Activated CD4-positive, alpha-beta T cell treated with anti-CD3 and anti-CD28 coated beads, Interleukin-2, amount 10 ng/mL, durations not matched to agents 24 days and 14 days (primary cell): ENCODE measurements around the gene LPAR1. TPM values are rescaled to one million over a fixed set of nuclear protein-coding genes. Genes with fewer than 3 reads are reported as not detected.

Source experiments
- DNase-seq: peaks from one replicate; pipeline ENCODE4 v3.0.0; 2022
- H3K27ac Mint-ChIP-seq: one replicate; pipeline ENCODE4 v1.8.0; 2022; ENCODE audit warnings: mild to moderate bottlenecking, mixed read lengths
- H3K27me3 Mint-ChIP-seq: one replicate; pipeline ENCODE4 v1.8.0; 2022; ENCODE audit warnings: mixed read lengths
- H3K36me3 Mint-ChIP-seq: one replicate; pipeline ENCODE4 v1.8.0; 2022; ENCODE audit warnings: low read depth, mild to moderate bottlenecking, mixed read lengths
- H3K4me1 Mint-ChIP-seq: one replicate; pipeline ENCODE4 v1.8.0; 2021; ENCODE audit warnings: mixed read lengths
- H3K4me3 Mint-ChIP-seq: one replicate; pipeline ENCODE4 v1.8.0; 2022; ENCODE audit warnings: mild to moderate bottlenecking, moderate library complexity, mixed read lengths
- H3K9me3 Mint-ChIP-seq: one replicate; pipeline ENCODE4 v1.8.0; 2021; ENCODE audit warnings: mixed read lengths
- intact Hi-C: fragments of 100-400 bp; cut with micrococcal nuclease; formaldehyde crosslinking; loops from one replicate; pipeline ENCODE4 v1.15.1; 2023
- total RNA-seq: library from RNA; stranded (reverse); gene quantifications from 2 replicates; pipeline ENCODE4 v1.2.3, GENCODE V29; 2022

Gene LPAR1
- total RNA-seq: not detected in 2 replicates

- Mint-ChIP-seq H3K4me1 (peaks cover 3% of the 10 kb centered on the region), H3K9me3 (no peaks in the 10 kb centered on the region), H3K27ac (no peak within 1 kb of the TSS), H3K36me3 (peaks cover 4% of the 10 kb centered on the region), H3K4me3 (peak within 1 kb of the TSS; percentile 66), H3K27me3 (peaks cover 47% of the 10 kb centered on the region)
- intact Hi-C loops: no loop called here
- no peak for DNase-seq
Observed at GRCh38 chr9:111038331-111039230, at the start of gene LPAR1. Gene LPAR1 (minus strand): TSS chr9:111038470. CDS start chr9:110972117, 66,353 bp downstream.

- intact Hi-C loops: no loop called here
- Mint-ChIP-seq H3K4me1 (no peaks in the 10 kb centered on the region), H3K4me3 (no peak overlapping the region), H3K9me3 (no peaks in the 10 kb centered on the region), H3K36me3 (no peaks in the 10 kb centered on the region), H3K27me3 (peaks cover 5% of the 10 kb centered on the region), H3K27ac (no peak overlapping the region)
- DNase-seq: no peak
Observed at GRCh38 chr9:111078391-111079038, 40.2 kb upstream of the LPAR1 start.

- intact Hi-C loops: no loop called here
Observed at GRCh38 chr9:111076519-111076918, 38.2 kb upstream of the LPAR1 start.

GRCh38 chr9:111076042-111076441, 37.8 kb upstream of the LPAR1 start:
- Mint-ChIP-seq H3K4me3 (no peak overlapping the region), H3K36me3 (no peaks in the 10 kb centered on the region), H3K27me3 (peaks cover 5% of the 10 kb centered on the region), H3K4me1 (no peaks in the 10 kb centered on the region), H3K27ac (no peak overlapping the region), H3K9me3 (no peaks in the 10 kb centered on the region)
- no peak for DNase-seq
- intact Hi-C loops: no loop called here

More at GRCh38 chr9:111076519-111076918, 38.2 kb upstream of the LPAR1 start:
- no peak for DNase-seq
- Mint-ChIP-seq H3K27ac (no peak overlapping the region), H3K36me3 (no peaks in the 10 kb centered on the region), H3K4me3 (no peak overlapping the region), H3K4me1 (no peaks in the 10 kb centered on the region), H3K9me3 (no peaks in the 10 kb centered on the region), H3K27me3 (peaks cover 5% of the 10 kb centered on the region)

- no peak overlapping the region for H3K27ac Mint-ChIP-seq
Observed at GRCh38 chr9:111074395-111074794, 36.1 kb upstream of the LPAR1 start.

GRCh38 chr9:111069183-111069582, 30.9 kb upstream of the LPAR1 start:
- H3K4me3 Mint-ChIP-seq: no peak overlapping the region
- H3K36me3 Mint-ChIP-seq: no peaks in the 10 kb centered on the region
- no peaks in the 10 kb centered on the region for H3K4me1 Mint-ChIP-seq
- H3K27me3 Mint-ChIP-seq: no peaks in the 10 kb centered on the region
- no peak for DNase-seq
- H3K9me3 Mint-ChIP-seq: no peaks in the 10 kb centered on the region
- intact Hi-C loops: no loop called here
- H3K27ac Mint-ChIP-seq: no peak overlapping the region

More at GRCh38 chr9:111074395-111074794, 36.1 kb upstream of the LPAR1 start:
- no peak overlapping the region for H3K4me3 Mint-ChIP-seq
- H3K4me1 Mint-ChIP-seq: no peaks in the 10 kb centered on the region
- intact Hi-C loops: no loop called here
- no peaks in the 10 kb centered on the region for H3K9me3 Mint-ChIP-seq
- H3K36me3 Mint-ChIP-seq: no peaks in the 10 kb centered on the region
- DNase-seq: no peak
- peaks cover 5% of the 10 kb centered on the region for H3K27me3 Mint-ChIP-seq

GRCh38 chr9:111068771-111069170, 30.5 kb upstream of the LPAR1 start:
- Mint-ChIP-seq H3K9me3 (no peaks in the 10 kb centered on the region), H3K36me3 (no peaks in the 10 kb centered on the region), H3K4me3 (no peak overlapping the region), H3K27me3 (no peaks in the 10 kb centered on the region), H3K27ac (no peak overlapping the region), H3K4me1 (no peaks in the 10 kb centered on the region)
- intact Hi-C loops: no loop called here
- no peak for DNase-seq

GRCh38 chr9:111068383-111068730, 30.1 kb upstream of the LPAR1 start:
- no peaks in the 10 kb centered on the region for H3K9me3 Mint-ChIP-seq
- H3K27me3 Mint-ChIP-seq: no peaks in the 10 kb centered on the region
- H3K4me1 Mint-ChIP-seq: no peaks in the 10 kb centered on the region
- intact Hi-C loops: no loop called here
- no peak overlapping the region for H3K27ac Mint-ChIP-seq
- H3K36me3 Mint-ChIP-seq: no peaks in the 10 kb centered on the region
- no peak overlapping the region for H3K4me3 Mint-ChIP-seq
- DNase-seq: no peak

GRCh38 chr9:111066468-111066867, 28.2 kb upstream of the LPAR1 start:
- H3K4me3 Mint-ChIP-seq: no peak overlapping the region
- no peaks in the 10 kb centered on the region for H3K27me3 Mint-ChIP-seq
- DNase-seq: no peak
- no peak overlapping the region for H3K27ac Mint-ChIP-seq
- H3K36me3 Mint-ChIP-seq: no peaks in the 10 kb centered on the region
- intact Hi-C loops: no loop called here
- H3K9me3 Mint-ChIP-seq: no peaks in the 10 kb centered on the region
- no peaks in the 10 kb centered on the region for H3K4me1 Mint-ChIP-seq

GRCh38 chr9:111065414-111065813, 27.1 kb upstream of the LPAR1 start:
- H3K9me3 Mint-ChIP-seq: no peaks in the 10 kb centered on the region
- H3K4me3 Mint-ChIP-seq: no peak overlapping the region
- intact Hi-C loops: no loop called here
- H3K27ac Mint-ChIP-seq: no peak overlapping the region
- no peaks in the 10 kb centered on the region for H3K27me3 Mint-ChIP-seq
- H3K36me3 Mint-ChIP-seq: no peaks in the 10 kb centered on the region
- no peak for DNase-seq
- H3K4me1 Mint-ChIP-seq: no peaks in the 10 kb centered on the region

GRCh38 chr9:111064160-111064837, 26.0 kb upstream of the LPAR1 start:
- Mint-ChIP-seq H3K27me3 (no peaks in the 10 kb centered on the region), H3K4me3 (no peak overlapping the region), H3K4me1 (no peaks in the 10 kb centered on the region), H3K9me3 (no peaks in the 10 kb centered on the region), H3K36me3 (no peaks in the 10 kb centered on the region), H3K27ac (no peak overlapping the region)
- intact Hi-C loops: no loop called here
- no peak for DNase-seq

- H3K36me3 Mint-ChIP-seq: no peaks in the 10 kb centered on the region
- no peak for DNase-seq
- no peaks in the 10 kb centered on the region for H3K9me3 Mint-ChIP-seq
- no peak overlapping the region for H3K27ac Mint-ChIP-seq
- H3K4me1 Mint-ChIP-seq: no peaks in the 10 kb centered on the region
- intact Hi-C loops: no loop called here
- no peaks in the 10 kb centered on the region for H3K27me3 Mint-ChIP-seq
- H3K4me3 Mint-ChIP-seq: no peak overlapping the region
Observed at GRCh38 chr9:111063332-111063731, 25.1 kb upstream of the LPAR1 start.

GRCh38 chr9:111058166-111058565, 19.9 kb upstream of the LPAR1 start:
- Mint-ChIP-seq H3K4me3 (no peak overlapping the region), H3K9me3 (no peaks in the 10 kb centered on the region), H3K36me3 (no peaks in the 10 kb centered on the region), H3K27me3 (no peaks in the 10 kb centered on the region), H3K4me1 (no peaks in the 10 kb centered on the region), H3K27ac (no peak overlapping the region)
- intact Hi-C loops: no loop called here
- no peak for DNase-seq

GRCh38 chr9:111056538-111056937, 18.3 kb upstream of the LPAR1 start:
- intact Hi-C loops: no loop called here
- H3K4me1 Mint-ChIP-seq: no peaks in the 10 kb centered on the region
- no peaks in the 10 kb centered on the region for H3K27me3 Mint-ChIP-seq
- H3K27ac Mint-ChIP-seq: no peak overlapping the region
- H3K4me3 Mint-ChIP-seq: no peak overlapping the region
- no peaks in the 10 kb centered on the region for H3K36me3 Mint-ChIP-seq
- H3K9me3 Mint-ChIP-seq: no peaks in the 10 kb centered on the region
- no peak for DNase-seq
